DND-41 (cell line): ENCODE measurements around the gene SLAIN2.

ENCODE experiments used
- CTCF ChIP-seq: IDR thresholded peaks from 2 replicates; pipeline ENCODE4 v1.5.1; 2012; ENCODE audit warnings: borderline replicate concordance, low read length, moderate library complexity, mild to moderate bottlenecking; ENCODE audit not compliant: poor library complexity, severe bottlenecking; ENCODE audit errors: extremely low read depth
- EZH2 ChIP-seq: IDR thresholded peaks from 3 replicates; pipeline ENCODE4 v1.6.1; 2012; ENCODE audit warnings: borderline replicate concordance, low read depth, mild to moderate bottlenecking, moderate library complexity, low read length, inconsistent platforms; ENCODE audit not compliant: severe bottlenecking

- TF ChIP-seq CTCF: no peak
- no peak for TF ChIP-seq EZH2
These were observed 95.0 kb downstream of the SLAIN2 start for GRCh38 chr4:48436318-48436717.
